NCI-H1092 (cell line): Measurements from ENCODE around the gene DOK1.

Experiments
- DNase-seq: peaks from one replicate; lab custom pipeline; 2025; lab: John Stamatoyannopoulos, UW

The DOK1 gene

GRCh38 chr2:74569686-74570085 lies 15.2 kb downstream of the DOK1 start:
- no peak for DNase-seq

GRCh38 chr2:74571058-74571457 lies 16.5 kb downstream of the DOK1 start:
- no peak for DNase-seq

GRCh38 chr2:74572178-74572925 lies 17.8 kb downstream of the DOK1 start:
- DNase-seq: no peak

GRCh38 chr2:74573747-74574562 lies 19.4 kb downstream of the DOK1 start:
- DNase-seq: no peak

- DNase-seq: no peak
Observed at GRCh38 chr2:74575320-74575719, 20.8 kb downstream of the DOK1 start.

- no peak for DNase-seq
Observed at GRCh38 chr2:74576211-74576862, 21.8 kb downstream of the DOK1 start.

GRCh38 chr2:74576863-74577229 lies 22.3 kb downstream of the DOK1 start:
- DNase-seq: no peak

- DNase-seq: no peak
Observed at GRCh38 chr2:74577448-74577847, 22.9 kb downstream of the DOK1 start.

GRCh38 chr2:74578408-74578807 lies 23.9 kb downstream of the DOK1 start:
- DNase-seq: no peak

GRCh38 chr2:74581463-74581862 lies 26.9 kb downstream of the DOK1 start:
- DNase-seq: no peak

- DNase-seq: no peak
Observed at GRCh38 chr2:74582184-74582583, 27.7 kb downstream of the DOK1 start.

- DNase-seq: no peak
Observed at GRCh38 chr2:74583504-74583903, 29.0 kb downstream of the DOK1 start.

GRCh38 chr2:74584088-74584645 lies 29.6 kb downstream of the DOK1 start:
- DNase-seq: no peak

- no peak for DNase-seq
Observed at GRCh38 chr2:74585406-74586185, 31.1 kb downstream of the DOK1 start.

- peak; percentile 24 for DNase-seq
Observed at GRCh38 chr2:74587664-74588277, 33.3 kb downstream of the DOK1 start.

- no peak for DNase-seq
Observed at GRCh38 chr2:74588664-74589063, 34.1 kb downstream of the DOK1 start.

- DNase-seq: no peak
Observed at GRCh38 chr2:74593826-74594772, 39.6 kb downstream of the DOK1 start.

- no peak for DNase-seq
Observed at GRCh38 chr2:74596584-74596983, 42.1 kb downstream of the DOK1 start.

- DNase-seq: peak; percentile 64
Observed at GRCh38 chr2:74597410-74597809, 42.9 kb downstream of the DOK1 start.

GRCh38 chr2:74599676-74600075 lies 45.2 kb downstream of the DOK1 start:
- no peak for DNase-seq
